GM23248 (cell line): ENCODE measurements around the gene RTN4R. TPM values are rescaled to one million over a fixed set of nuclear protein-coding genes. Genes with fewer than 3 reads are reported as not detected.
"Not testable (repeated sequence)": the region's sequence is repeated elsewhere in the genome, so short reads cannot be mapped to it uniquely, and the experiment has no call there.

ENCODE experiments used
- DNase-seq: peaks from one replicate; pipeline ENCODE4 v3.0.0-alpha.2; 2015
- H2AFZ ChIP-seq: fragments of 200-600 bp; sonication (generic); 2 replicates; pipeline ENCODE4 v1.6.1; 2016; ENCODE audit warnings: antibody characterized with exemption
- H3F3A ChIP-seq: fragments of 200-600 bp; sonication (generic); 2 replicates; pipeline ENCODE4 v1.6.1; 2016; ENCODE audit warnings: mild to moderate bottlenecking, antibody characterized with exemption, mixed run types; ENCODE audit not compliant: insufficient read depth
- H3K27ac ChIP-seq: fragments of 200-600 bp; sonication (generic); 2 replicates; pipeline ENCODE4 v1.5.1; 2016; ENCODE audit warnings: mild to moderate bottlenecking
- H3K27me3 ChIP-seq: fragments of 200-600 bp; sonication (generic); replicated peaks from 2 replicates; pipeline ENCODE4 v1.6.1; 2016; ENCODE audit warnings: mild to moderate bottlenecking; ENCODE audit not compliant: insufficient read depth
- H3K36me3 ChIP-seq: fragments of 200-600 bp; sonication (generic); 2 replicates; pipeline ENCODE4 v1.6.1; 2016; ENCODE audit warnings: low read depth, mild to moderate bottlenecking
- H3K4me1 ChIP-seq: fragments of 200-600 bp; sonication (generic); 2 replicates; pipeline ENCODE4 v1.6.1; 2016; ENCODE audit warnings: mild to moderate bottlenecking; ENCODE audit not compliant: insufficient read depth
- H3K4me2 ChIP-seq: fragments of 200-600 bp; sonication (generic); one replicate; pipeline ENCODE4 v1.6.1; 2016; ENCODE audit warnings: mild to moderate bottlenecking; ENCODE audit not compliant: unreplicated experiment
- H3K4me3 ChIP-seq: fragments of 200-600 bp; sonication (generic); 2 replicates; pipeline ENCODE4 v1.5.1; 2016; ENCODE audit warnings: mild to moderate bottlenecking
- H3K79me2 ChIP-seq: fragments of 200-600 bp; sonication (generic); 2 replicates; pipeline ENCODE4 v1.6.1; 2016; ENCODE audit warnings: mild to moderate bottlenecking; ENCODE audit not compliant: insufficient read depth
- H3K9ac ChIP-seq: fragments of 200-600 bp; sonication (generic); 2 replicates; pipeline ENCODE4 v1.6.1; 2016; ENCODE audit warnings: mild to moderate bottlenecking
- H3K9me2 ChIP-seq: fragments of 200-600 bp; sonication (generic); 2 replicates; pipeline ENCODE4 v1.6.1; 2016; ENCODE audit warnings: mixed run types, mild to moderate bottlenecking, moderate library complexity; ENCODE audit not compliant: insufficient read depth
- H3K9me3 ChIP-seq: fragments of 200-600 bp; sonication (generic); one replicate; pipeline ENCODE4 v1.6.1; 2017; ENCODE audit warnings: low read depth
- H4K20me1 ChIP-seq: fragments of 200-600 bp; sonication (generic); 2 replicates; pipeline ENCODE4 v1.6.0; 2016; ENCODE audit not compliant: insufficient read depth
- EZH2 ChIP-seq: fragments of 200-600 bp; sonication (generic); IDR thresholded peaks from 2 replicates; pipeline ENCODE4 v1.6.1; 2018; ENCODE audit warnings: antibody characterized with exemption, mild to moderate bottlenecking; ENCODE audit not compliant: insufficient read depth, poor library complexity, severe bottlenecking
- EZH2phosphoT487 ChIP-seq: fragments of 200-600 bp; sonication (generic); IDR thresholded peaks from 2 replicates; pipeline ENCODE4 v1.6.1; 2018; ENCODE audit warnings: antibody characterized with exemption, moderate library complexity, mild to moderate bottlenecking, low read depth; ENCODE audit not compliant: insufficient read depth
- WGBS, 2 experiments: methylation state at CpG; one replicate each; pipeline ENCODE4 v1.1.6; 2015 to 2017; ENCODE audit warnings: low lambda C conversion rate in 2 of 2, low coverage in 1 of 2; ENCODE audit errors: missing lambda C conversion rate in 2 of 2; 5-methylcytosine and 5-hydroxymethylcytosine counted together
- in situ Hi-C: fragments of 300-500 bp; cut with MboI; formaldehyde crosslinking; loops from 2 replicates; pipeline ENCODE4 v1.15.0; 2020
- polyA plus RNA-seq: library from polyadenylated mRNA; unstranded; fragments of >200 nt; fragmentation: Nextera tagmentation; extraction: Ambion mirVana; gene quantifications from 2 replicates; pipeline ENCODE4 v1.2.1, GENCODE V29; 2016
- total RNA-seq: library from RNA; depleted of rRNA; stranded (reverse); fragments of >200 nt; shearing (Covaris generic); gene quantifications from 2 replicates; pipeline ENCODE4 v1.2.3, GENCODE V29; 2014

The RTN4R gene
- total and polyA plus RNA-seq, 2 experiments from 2014 or later, result 0.25 TPM; not detected in 1

DNA sequence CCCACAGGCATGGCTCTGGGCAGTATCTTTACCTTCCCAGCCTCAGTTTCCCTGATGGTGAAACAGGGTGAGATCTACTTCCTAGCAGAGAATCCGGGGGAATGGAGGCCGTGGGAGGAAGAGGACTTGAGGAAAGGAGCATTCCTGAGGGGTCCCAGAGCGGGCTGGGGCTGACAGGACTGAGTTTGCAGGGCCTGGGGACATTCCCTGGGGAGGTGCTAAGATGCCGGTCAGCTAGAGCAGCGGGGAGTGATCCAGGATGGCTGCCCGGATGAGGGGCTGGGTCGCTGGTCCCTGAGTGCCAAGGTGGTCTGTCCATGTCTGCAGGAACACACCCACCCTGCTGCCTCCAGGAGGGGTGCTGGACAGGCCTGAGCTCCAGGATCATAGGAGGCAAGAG, 8.3 kb upstream of the RTN4R start:
- TF ChIP-seq EZH2 (no peak), EZH2phosphoT487 (no peak)
- no peak for DNase-seq

DNA sequence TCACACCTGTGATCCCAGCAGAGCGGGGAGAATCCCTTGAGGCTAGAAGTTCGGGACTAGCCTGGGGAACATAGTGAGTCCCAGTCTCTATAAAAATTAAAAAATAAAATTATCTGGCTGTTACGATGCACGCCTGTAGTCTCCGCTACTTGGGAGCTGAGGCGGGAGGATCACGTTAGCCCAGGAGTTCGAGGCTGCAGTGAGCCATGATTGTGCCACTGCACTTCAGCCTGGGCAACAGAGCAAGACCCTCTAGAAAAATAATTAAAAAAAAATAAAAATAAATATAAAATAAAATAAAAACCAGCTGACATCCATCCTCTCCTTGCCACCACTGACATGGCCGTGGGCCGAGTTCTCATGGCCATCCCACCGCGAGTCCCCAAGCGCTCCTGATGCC, 7.7 kb upstream of the RTN4R start:
- Histone ChIP-seq H3K4me1 (no peaks in the 10 kb centered on the region), H3F3A (no peaks in the 10 kb centered on the region), H3K36me3 (no peaks in the 10 kb centered on the region), H4K20me1 (no peaks in the 10 kb centered on the region), H3K79me2 (no peaks in the 10 kb centered on the region), H2AFZ (no peak overlapping the region), H3K9me2 (no peaks in the 10 kb centered on the region), H3K9me3 (no peaks in the 10 kb centered on the region), H3K27me3 (no peaks in the 10 kb centered on the region), H3K4me3 (no peak overlapping the region), H3K27ac (no peak overlapping the region), H3K9ac (no peak overlapping the region), H3K4me2 (no peak overlapping the region)
- in situ Hi-C loops, result loop anchor here (25.0 kb wide), 1 partner anchor 289 kb away; no protein-coding TSS in a partner anchor
- 91 to 94% methylated on average over 13 of the region's 13 CpGs for WGBS, 2 experiments
- DNase-seq, result no peak
- TF ChIP-seq EZH2phosphoT487, result no peak
- TF ChIP-seq EZH2, result no peak

More for the DNA sequence above, 8.3 kb upstream of the RTN4R start:
- Histone ChIP-seq H3F3A (no peaks in the 10 kb centered on the region), H3K9ac (no peak overlapping the region), H3K79me2 (no peaks in the 10 kb centered on the region), H3K27me3 (no peaks in the 10 kb centered on the region), H4K20me1 (no peaks in the 10 kb centered on the region), H3K27ac (no peak overlapping the region), H3K9me2 (no peaks in the 10 kb centered on the region), H3K4me1 (no peaks in the 10 kb centered on the region), H3K4me2 (no peak overlapping the region), H2AFZ (no peak overlapping the region), H3K9me3 (no peaks in the 10 kb centered on the region), H3K36me3 (no peaks in the 10 kb centered on the region), H3K4me3 (no peak overlapping the region)
- WGBS, 2 experiments, result 60 to 69% methylated on average over 5 to 7 of the region's 7 CpGs
- in situ Hi-C loops, result loop anchor here (25.0 kb wide), 1 partner anchor 289 kb away; no protein-coding TSS in a partner anchor

DNA sequence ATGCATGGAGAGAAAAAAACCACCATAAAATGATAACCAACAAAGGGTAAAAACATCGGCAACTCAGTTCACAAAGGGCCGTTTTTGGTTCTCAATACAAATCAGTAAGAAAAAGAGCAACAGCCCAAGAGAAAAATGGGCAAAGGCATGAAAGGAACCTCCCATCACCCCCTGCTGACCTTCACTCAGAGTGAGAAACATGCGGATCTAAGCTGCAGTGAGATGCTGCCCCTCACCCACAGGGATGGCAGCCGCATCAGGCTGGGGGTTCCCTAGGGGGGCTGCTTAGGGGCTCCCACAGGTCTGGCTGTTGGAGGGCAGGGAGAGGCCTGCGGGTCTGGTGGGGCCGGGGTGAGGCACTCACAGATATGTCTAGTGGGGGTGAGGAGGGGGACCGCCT, 7.2 kb upstream of the RTN4R start:
- not testable (repeated sequence) for H3K27ac ChIP-seq, H3F3A ChIP-seq, H3K27me3 ChIP-seq, H2AFZ ChIP-seq, H3K9ac ChIP-seq, H3K4me3 ChIP-seq, H3K9me3 ChIP-seq, H3K36me3 ChIP-seq, H3K4me2 ChIP-seq, H4K20me1 ChIP-seq, H3K79me2 ChIP-seq, H3K9me2 ChIP-seq, H3K4me1 ChIP-seq, DNase-seq
- in situ Hi-C loops, result loop anchor here (25.0 kb wide), 1 partner anchor 288 kb away; no protein-coding TSS in a partner anchor
- 59 to 62% methylated on average over 7 of the region's 7 CpGs for WGBS, 2 experiments

DNA sequence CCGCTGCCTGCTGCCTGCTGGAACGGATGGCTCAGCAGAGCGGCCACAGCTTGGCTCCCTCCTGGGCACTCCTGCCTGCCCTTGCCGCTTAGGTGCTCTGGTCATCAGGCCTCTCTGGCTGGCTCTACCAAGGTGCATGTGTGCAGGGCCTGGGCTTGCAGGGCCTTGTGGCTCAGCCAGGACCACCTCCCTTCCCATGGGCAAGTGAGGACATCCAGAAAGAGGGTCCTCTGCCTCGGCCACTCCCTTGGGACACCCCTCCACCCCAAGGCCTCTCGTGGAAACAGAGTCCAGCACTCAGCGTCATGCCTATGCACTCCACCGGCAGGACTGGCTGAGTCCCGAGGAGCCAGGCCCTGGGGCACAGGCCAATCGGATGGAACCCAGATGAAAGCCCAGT, 6.3 kb upstream of the RTN4R start:
- H3K36me3 ChIP-seq, H4K20me1 ChIP-seq, DNase-seq, H3K79me2 ChIP-seq, H3K27ac ChIP-seq, H3K27me3 ChIP-seq, H3F3A ChIP-seq, H3K4me2 ChIP-seq, H3K9me3 ChIP-seq, in situ Hi-C loops, H3K9me2 ChIP-seq, H3K4me1 ChIP-seq, H3K9ac ChIP-seq, H2AFZ ChIP-seq, H3K4me3 ChIP-seq: not testable (repeated sequence)
- 85 to 93% methylated on average over 7 of the region's 10 CpGs for WGBS, 2 experiments

DNA sequence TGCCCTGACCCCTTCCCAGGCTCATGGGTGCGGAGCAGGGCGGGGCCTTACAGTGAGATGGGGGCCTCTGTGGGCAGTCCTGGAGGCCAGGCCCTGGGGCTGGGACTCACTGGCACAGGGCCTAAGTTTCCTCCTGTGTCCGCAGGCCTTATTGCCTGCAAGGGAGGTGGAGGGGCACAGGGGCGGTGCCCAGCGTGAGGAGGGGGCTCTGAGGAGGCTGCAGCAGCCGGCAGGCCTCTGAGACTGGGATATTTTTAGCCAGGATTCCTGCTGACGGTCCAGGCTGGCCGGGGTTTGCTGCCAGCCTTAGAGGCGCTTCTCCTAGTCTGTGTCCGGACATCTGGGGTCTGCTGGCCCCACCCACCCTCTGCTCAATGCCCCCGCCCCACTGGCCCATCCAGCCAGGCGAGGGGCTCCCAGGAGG, 5.7 kb upstream of the RTN4R start:
- no peaks in the 10 kb centered on the region for H3K36me3 ChIP-seq
- H3K79me2 ChIP-seq, result no peaks in the 10 kb centered on the region
- DNase-seq, result no peak
- no peaks in the 10 kb centered on the region for H4K20me1 ChIP-seq
- no peak for TF ChIP-seq EZH2phosphoT487
- TF ChIP-seq EZH2, result no peak
- H3K27me3 ChIP-seq, result no peaks in the 10 kb centered on the region
- no peaks in the 10 kb centered on the region for H3K9me2 ChIP-seq
- no peaks in the 10 kb centered on the region for H3K4me1 ChIP-seq
- 64 to 72% methylated on average over 3 to 12 of the region's 12 CpGs for WGBS, 2 experiments
- no peaks in the 10 kb centered on the region for H3F3A ChIP-seq
- no peak overlapping the region for H3K9ac ChIP-seq
- no peak overlapping the region for H3K27ac ChIP-seq
- in situ Hi-C loops, result no loop called here
- H3K4me3 ChIP-seq, result no peak overlapping the region
- no peak overlapping the region for H3K4me2 ChIP-seq
- H2AFZ ChIP-seq, result no peak overlapping the region
- no peaks in the 10 kb centered on the region for H3K9me3 ChIP-seq
